ENCODE data around the gene SHANK2.
"Not testable (repeated sequence)": the region's sequence is repeated elsewhere in the genome, so short reads cannot be mapped to it uniquely, and the experiment has no call there.

SHANK2 gene

DNA sequence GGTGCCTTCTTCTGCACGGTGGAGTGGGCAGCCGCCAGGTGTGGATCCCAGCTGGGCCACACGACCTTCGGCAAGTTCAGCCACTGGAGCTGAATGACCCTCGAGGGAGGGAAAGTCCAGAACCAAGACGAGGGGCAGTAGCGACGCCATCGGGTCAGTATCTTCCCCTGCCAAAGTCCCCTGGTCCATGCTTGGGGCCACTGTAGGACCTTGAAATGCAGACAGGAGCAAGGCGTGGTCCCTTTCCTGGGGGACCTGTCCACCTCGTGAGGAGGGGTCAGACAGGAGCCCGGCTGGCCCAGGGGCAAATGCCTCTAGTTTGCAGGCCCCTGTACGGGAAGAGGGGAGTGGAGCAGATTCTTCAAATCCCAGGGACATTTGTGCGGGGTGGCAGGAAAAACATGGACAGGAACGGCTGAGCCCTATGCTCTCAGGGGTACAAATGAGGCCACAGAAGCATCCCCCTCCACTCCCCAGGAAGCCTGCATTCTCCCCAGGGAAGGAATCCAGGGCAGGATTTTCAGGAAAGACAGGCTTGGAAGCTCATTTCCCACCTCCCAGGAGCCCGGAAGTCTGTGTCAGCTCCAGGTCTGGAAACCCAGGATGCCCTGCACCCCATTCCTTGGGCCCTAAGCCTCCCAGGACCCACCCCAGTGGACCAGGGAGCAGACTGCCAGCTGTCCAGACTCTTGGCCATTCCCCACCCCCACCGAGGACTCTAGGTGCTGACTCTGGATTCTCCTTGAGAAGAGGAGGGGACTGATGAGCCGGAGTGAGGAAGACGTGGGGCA is 6.6 kb downstream of the SHANK2 start:
- DNase-seq: no peak

DNA sequence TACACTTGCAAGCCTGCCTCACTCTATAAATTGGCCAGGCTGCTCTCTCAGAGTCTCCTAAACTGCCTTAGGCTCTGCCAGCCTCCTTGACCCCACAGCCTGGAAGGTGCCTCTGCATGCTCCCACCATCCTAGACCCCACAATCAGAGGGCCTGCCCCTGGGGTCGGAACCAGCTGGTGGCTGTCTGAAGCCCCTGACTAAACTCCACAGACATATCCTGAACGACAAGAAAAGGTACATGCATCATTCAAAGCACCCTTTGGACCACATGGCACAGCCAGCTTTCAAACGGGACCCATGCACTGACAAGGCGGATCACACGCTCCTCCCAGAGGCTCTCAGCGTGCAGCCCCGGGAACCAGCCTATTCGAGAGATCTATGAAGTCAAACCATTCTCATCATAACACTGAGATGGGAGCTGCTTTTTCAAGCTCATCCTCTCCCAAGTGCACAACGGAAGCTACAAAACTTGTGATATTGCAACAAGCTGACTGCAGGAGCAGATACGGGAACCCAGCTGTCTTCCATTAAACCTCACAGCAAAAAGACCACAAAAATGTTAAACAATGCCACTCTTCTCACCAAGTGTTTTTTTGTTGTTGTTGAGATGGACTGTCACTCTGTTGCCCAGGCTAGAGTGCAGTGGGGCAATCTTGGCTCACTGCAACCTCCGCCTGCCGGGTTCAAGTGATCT is 8.1 kb downstream of the SHANK2 start:
- DNase-seq: no peak

- DNase-seq: no peak
Measured at GRCh38 chr11:71242391-71242790, 10.0 kb downstream of the SHANK2 start.

DNA sequence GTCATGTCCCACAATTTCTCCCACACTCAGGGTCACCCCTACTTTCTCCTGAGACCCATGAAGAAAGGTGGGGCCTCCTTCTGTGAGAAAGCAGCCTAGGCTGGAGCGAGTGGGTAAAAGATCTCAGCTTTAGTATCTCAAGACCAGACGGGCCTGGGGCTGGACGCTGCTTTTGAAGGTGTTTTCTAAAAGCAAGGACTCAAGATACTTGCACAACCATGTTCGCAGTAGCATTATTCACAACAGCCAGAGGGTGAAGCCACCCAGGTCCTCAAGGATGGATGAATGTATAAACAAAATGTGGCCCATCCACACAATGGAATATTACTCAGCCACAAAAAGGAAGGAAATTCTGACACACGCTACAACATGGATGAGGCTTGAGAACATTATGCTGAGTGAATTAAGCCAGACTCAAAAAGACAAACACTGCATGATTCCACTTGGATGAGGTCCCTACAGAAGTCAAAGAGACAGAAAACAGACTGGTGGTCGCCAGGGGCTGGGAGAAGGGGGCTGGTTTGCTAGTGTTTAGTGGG is 10.6 kb downstream of the SHANK2 start:
- no peak for DNase-seq

DNA sequence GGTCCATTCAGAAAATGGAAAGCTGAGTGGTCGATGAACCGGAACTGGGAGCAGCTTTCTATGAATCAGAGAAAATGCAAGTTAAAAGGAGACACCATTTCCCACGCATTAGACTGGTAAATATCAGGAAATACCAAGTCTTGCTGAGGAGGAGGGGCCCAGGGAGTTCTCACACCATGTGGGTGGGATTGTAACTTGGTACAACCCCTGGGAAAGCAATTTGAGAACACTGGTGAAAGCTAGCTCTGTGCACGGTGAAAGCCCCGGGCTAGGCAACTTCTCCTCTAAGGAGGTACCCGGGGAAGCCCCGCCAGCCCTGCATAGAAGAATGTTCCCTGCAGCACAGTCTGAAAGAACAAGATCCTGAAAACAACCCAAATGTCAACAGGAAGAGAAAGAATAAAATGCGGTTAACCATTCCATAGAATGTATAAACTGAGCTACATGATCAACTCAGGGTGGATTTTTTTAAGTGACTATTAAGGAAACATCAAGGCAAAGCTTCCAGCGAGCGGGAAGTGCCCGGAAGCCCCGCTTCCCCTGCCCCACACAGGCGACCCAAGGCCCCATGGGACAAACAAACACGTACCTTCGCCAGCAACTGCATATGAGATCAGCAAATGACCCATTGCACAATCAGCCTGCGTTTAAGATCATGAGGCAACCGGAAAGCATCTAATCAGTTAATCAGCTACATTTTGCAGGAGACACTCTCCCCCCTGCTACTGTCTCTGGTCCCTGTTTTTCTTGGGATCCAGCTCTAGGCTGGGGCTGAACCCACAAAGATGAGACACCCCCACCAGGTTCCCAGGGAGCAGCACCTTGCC is 11.3 kb downstream of the SHANK2 start:
- DNase-seq: no peak

- DNase-seq: no peak
Measured at GRCh38 chr11:71240061-71240690, 12.2 kb downstream of the SHANK2 start.

GRCh38 chr11:71239581-71239980 is 12.8 kb downstream of the SHANK2 start:
- no peak for DNase-seq

DNA sequence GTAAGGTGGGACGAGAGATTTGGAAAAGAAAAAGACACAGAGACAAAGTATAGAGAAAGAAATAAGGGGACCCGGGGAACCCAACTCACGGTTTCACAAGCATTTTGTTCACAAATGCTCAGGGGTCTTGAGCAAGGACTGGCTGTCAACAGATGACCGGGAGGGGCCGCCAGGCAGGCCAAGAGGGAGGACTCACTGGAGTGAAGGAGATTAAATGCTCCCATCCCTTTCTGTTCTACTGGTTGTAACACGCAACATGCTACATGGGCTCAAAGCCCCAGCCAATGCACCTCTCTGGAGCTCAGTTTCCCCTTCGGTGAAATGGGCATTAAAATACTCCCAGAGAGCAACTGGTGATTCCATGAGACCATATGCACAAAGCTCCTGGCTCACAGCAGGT is 13.4 kb downstream of the SHANK2 start:
- DNase-seq: no peak

GRCh38 chr11:71238285-71238875 is 14.0 kb downstream of the SHANK2 start:
- DNase-seq: no peak

GRCh38 chr11:71237853-71238252 is 14.5 kb downstream of the SHANK2 start:
- DNase-seq: no peak

GRCh38 chr11:71236836-71237475 is 15.4 kb downstream of the SHANK2 start:
- DNase-seq: no peak

- no peak for DNase-seq
Measured at GRCh38 chr11:71235719-71236118, 16.7 kb downstream of the SHANK2 start.

DNA sequence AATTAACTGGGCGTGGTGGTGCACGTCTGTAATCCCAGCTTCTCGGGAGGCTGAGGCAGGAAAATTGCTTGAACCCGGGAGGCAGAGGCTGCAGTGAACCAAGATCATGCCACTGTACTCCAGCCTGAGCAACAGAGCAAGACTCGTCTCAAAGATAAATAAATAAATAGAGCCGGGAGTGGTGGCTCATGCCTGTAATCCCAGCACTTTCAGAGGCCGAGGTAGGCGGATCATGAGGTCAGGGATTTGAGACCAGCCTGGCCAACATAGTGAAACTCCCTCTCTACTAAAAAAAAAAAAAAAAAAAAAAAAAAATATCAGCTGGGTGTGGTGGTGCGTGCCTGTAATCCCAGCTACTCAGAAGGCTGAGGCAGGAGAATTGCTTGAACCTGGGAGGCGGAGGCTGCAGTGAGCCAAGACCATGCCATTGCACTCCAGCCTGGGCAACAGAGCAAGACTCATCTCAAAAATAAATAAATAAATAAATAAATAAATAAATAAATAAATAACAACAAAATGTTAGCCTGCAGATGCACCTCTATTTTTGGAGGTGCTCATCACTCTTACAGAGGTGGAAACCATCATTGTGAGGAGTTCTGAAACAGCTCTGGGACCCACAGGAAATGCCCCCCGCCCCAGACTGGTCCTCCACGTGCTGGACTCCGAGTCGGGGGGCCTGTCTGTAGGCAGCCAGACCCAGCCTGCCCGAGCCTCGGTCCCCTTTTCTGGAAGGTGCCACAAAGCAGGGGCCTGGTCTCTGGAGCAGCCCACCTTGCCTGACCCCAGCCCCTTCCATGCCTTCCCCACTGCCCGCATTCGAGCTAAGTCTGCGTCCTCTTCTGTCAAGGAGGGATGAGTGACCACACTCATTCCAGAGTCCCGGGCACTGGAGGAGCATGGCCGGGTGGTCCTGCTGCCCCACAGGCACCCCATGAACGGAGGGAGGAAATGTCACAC is 18.2 kb downstream of the SHANK2 start:
- not testable (repeated sequence) for DNase-seq

- DNase-seq: no peak
Measured at GRCh38 chr11:71232364-71232763, 20.0 kb downstream of the SHANK2 start.

- no peak for DNase-seq
Measured at GRCh38 chr11:71228961-71229360, 23.4 kb downstream of the SHANK2 start.

DNA sequence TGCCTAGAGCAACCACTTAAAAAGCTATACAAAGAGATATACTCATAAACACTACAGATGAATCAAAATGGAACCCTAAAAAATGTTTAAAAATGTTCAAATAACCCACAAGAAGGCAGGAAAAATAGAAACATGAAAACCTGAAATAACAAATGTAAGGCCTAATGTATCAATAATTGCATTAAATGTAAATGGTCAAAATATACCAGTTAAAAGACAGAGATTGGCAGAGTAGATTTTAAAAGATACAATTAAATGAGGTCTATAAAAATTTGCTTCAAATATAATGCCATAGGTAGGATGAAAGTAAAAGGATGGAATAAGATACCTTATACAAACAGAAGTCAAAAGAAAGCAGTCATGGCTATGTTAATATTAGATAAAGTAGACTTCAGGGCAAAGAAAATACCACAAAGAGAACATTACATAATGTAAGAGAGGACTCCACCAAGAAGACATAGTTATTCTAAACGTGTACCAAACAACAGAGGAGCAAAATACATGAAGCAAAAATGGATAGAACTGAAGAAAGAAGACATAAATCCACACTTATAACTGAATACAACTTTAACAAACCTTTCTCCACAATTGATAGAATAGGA is 25.2 kb downstream of the SHANK2 start:
- no peak for DNase-seq

DNA sequence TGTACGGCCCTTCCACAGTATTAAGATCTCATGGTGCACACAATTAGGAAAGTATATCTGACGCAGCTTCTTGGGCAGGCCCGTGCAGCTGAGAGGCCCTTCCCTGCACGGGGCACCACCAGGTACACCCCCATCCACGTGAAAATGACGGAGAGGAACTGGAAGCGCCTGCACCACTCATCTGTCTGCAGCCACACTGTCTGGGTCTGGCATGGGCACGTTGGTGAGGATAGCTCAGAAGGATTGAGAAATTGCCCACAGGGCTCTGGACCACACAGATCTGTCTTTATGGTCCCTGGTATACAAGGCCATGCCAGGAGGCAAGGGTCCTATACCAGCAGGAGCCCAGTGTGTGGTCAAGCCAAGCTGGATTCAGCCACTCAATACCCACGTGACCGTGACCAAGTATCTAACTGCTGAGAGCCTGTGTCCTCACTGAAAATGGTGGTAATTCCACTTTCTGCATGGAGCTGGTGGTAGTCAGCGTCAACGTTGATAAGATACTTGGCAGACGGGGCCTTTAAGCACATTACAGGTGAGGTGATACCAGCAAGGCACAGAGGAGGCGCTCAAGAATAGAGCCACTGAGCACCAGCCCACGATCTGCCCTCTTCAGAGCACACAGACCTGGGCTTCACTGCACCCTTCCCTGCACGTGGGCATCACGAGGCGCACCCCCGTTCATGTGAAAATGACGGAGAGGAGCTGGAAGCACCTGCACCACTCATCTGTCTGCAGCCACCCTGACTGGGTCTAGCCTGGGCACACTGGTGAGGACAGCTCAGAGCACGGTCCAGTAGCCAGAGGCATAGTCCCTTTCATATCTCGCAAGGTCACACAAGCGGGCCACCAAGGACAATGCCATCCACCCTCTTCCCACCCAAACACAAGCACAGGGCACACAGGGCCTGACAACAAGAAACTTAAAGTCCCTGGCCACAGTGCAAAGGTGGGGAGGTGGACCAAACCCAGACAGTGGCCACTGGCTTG is 28.4 kb downstream of the SHANK2 start:
- no peak for DNase-seq

DNA sequence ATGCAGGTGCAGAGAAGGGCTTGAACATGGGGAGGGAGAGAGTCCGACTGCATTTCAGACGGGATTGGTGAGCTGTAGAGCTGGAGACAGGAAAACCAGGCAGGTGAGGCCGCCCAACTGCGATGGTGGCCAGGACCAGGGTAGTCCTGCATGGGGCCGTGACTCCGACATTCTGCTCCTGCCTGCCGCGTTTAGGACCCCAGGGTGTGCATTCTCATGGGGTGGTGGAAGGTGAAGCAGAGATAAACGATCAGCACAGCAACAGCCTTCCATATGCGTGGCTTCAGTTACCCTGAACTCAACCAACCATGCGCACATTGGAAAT is 29.3 kb downstream of the SHANK2 start:
- DNase-seq: no peak

Measured in C1 segment of cervical spinal cord (tissue), 14 donors.